HG03442 (cell line): ENCODE measurements around the gene SLC2A8.
A peak's percentile ranks its signal among the peaks of the same experiment; 100 is the strongest.

Source experiments
- ATAC-seq: cut with Tn5 transposase; IDR thresholded peaks from one replicate; pipeline ENCODE4 v1.9.1; 2021; ENCODE audit warnings: mild to moderate bottlenecking, moderate library complexity; ENCODE audit not compliant: unreplicated experiment

The SLC2A8 gene

GRCh38 chr9:127423934-127424675 is 27.1 kb downstream of the SLC2A8 start, which contains the start of gene ZNF79:
Gene ZNF79, plus strand, starts transcription at chr9:127424382. Its CDS starts 406 bp downstream, at chr9:127424788.
- peak; percentile 84 for ATAC-seq

GRCh38 chr9:127424676-127424999 is 27.7 kb downstream of the SLC2A8 start:
- ATAC-seq = no peak

GRCh38 chr9:127426756-127427155 is 29.8 kb downstream of the SLC2A8 start:
- no peak for ATAC-seq

GRCh38 chr9:127428348-127428747 is 31.4 kb downstream of the SLC2A8 start:
- ATAC-seq = no peak

DNA sequence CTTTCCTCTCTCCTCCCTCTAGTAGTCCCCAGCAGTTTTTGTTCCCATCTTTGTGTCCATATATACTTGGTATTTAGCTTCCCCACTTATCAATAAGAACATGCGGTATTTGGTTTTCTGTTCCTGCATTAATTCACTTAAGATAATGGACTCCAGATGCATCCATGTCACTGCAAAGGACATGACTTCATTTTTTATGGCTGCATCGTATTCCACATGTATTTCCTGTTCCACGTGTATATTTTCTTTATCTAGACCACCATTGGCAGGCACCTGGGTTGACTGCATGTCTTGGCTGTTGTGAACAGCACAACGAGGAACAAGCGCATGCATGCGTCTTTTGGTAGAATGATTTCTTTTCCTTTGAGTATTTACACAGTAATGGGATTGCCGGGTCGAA is 33.4 kb downstream of the SLC2A8 start:
- no peak for ATAC-seq

GRCh38 chr9:127437497-127438264 is 40.7 kb downstream of the SLC2A8 start:
- ATAC-seq = no peak

DNA sequence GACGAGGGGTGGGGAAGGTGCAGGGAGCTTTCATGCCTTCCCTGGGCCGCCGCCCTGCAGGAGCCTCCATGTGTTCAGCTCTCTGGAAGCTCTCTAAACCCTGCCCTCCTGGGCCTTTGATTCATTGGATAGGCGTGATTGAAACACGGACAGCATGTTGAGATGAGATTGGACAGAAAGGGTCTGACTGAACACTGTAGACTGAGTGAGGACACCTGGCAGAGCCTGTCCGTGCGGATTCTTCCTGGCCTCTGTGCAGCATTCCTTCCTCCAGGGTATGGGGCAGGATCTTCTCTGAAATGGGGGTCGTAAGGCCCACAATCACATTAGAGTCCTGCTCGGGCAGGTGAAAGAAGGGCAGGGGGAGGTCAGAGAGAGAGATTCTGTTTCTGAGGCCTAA is 41.4 kb downstream of the SLC2A8 start:
- no peak for ATAC-seq

DNA sequence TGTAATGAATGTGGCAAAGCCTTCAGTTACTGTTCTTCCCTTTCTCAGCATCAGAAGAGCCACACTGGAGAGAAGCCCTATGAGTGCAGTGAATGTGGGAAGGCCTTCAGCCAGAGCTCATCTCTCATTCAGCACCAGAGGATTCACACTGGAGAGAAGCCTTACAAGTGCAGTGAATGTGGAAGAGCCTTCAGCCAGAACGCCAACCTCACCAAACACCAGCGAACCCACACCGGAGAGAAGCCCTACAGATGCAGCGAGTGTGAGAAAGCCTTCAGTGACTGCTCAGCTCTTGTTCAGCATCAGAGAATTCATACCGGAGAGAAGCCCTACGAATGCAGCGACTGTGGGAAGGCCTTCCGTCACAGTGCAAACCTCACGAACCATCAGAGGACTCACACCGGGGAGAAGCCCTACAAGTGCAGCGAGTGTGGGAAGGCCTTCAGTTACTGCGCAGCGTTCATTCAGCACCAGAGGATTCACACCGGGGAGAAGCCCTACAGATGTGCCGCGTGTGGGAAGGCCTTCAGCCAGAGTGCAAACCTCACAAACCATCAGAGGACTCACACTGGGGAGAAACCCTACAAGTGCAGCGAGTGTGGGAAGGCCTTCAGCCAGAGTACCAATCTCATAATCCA is 47.4 kb downstream of the SLC2A8 start:
- ATAC-seq = no peak

DNA sequence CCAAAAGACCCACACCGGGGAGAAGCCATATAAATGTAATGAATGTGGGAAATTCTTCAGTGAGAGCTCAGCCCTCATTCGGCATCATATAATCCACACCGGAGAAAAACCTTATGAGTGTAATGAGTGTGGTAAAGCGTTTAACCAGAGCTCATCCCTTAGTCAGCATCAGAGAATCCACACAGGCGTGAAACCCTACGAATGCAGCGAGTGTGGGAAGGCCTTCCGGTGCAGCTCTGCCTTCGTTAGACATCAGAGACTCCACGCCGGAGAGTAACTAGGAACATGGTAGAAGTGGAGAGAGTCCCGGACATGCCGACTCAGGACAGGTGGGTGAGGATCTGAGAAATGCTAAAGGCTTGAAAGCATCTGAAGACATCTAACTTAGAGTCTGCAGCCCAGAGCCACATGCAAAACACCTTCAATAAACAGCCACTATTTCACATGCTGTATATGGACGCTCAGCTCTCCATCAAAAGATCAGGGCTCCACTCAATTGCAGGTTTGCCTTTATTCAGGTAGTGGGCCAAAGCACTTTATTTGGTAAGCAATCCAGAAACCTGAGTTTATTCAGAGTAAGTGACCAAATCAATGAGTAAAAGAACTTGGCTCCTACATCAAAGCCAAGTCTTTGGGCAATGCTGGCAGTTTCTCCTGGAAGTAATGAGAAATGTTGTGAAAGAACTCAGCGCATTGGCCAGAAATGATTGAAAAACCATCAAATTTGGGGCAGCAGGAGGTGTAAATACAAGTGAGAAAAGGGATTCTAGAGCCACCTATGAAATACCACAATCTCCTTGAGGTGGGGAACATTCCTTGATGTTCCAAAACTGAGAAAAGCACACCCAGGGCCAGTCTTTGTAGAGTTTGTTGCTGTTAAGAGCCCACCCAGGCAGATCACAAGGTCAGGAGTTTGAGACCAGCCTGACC is 48.2 kb downstream of the SLC2A8 start:
- ATAC-seq = no peak

GRCh38 chr9:127445851-127446712 is 49.1 kb downstream of the SLC2A8 start:
- ATAC-seq = no peak

GRCh38 chr9:127446713-127447415 is 49.9 kb downstream of the SLC2A8 start:
- no peak for ATAC-seq

DNA sequence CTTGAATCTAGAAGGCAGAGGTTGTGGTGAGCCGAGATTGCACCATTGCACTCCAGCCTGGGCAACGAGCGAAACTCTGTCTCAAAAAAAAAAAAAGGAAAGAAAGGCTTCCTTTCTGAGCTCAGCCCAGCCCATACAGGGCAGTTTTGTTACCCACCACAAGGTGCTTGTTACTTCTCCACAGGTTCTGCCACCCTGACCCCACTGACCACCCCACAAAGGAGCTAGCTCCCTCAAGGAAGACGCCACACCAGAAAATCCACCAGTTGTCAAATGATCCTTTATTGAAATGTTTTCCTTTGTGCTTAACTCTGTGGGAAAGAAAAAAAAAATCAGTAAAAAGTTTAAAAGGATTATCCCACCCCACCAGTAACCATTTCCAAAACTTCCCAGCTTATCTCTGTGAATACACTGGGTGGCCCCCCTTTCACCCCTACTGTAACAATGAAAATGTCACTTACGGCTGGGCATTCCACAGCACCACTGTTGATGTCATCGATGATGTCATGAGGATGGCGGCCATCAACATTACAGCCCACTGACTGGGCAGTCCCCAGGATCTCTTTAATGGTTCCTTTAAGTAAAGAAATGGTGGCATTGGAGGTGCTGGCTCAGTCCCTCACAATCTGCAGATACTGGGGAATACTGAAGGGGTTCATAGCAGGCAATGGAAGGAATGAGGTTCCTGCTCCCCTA is 50.6 kb downstream of the SLC2A8 start:
- ATAC-seq = no peak

- no peak for ATAC-seq
These were observed 51.3 kb downstream of the SLC2A8 start for GRCh38 chr9:127448112-127448805.

DNA sequence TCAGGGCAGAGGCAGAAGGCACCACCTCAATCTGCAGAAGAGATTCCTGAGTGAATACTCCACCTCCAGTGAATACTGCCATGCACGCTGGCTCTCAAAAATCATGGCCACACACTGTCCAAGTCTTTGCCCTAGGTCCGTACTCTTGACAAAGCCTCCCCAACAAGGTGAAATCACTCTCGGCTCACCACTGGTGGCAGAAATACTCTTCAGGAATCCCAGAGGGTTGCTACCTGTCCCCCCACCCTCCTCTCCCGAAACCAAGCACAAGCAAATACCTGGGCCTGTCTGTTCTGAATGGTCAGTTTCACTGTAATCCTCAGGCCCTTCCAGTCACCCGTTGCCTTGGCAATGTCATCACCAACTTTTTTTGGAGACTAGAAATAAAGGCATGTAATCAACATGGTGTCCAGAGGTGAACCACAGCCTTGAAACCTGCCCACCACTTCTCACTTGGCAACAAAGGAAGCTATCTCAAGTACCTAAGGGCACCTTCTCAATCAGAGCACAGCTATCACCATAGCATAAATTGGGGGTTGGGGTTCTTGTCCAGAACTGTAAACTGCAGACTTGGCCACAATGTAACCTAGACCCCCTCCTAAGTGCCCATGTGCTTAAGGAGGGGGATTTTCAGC is 52.5 kb downstream of the SLC2A8 start:
- ATAC-seq = no peak

DNA sequence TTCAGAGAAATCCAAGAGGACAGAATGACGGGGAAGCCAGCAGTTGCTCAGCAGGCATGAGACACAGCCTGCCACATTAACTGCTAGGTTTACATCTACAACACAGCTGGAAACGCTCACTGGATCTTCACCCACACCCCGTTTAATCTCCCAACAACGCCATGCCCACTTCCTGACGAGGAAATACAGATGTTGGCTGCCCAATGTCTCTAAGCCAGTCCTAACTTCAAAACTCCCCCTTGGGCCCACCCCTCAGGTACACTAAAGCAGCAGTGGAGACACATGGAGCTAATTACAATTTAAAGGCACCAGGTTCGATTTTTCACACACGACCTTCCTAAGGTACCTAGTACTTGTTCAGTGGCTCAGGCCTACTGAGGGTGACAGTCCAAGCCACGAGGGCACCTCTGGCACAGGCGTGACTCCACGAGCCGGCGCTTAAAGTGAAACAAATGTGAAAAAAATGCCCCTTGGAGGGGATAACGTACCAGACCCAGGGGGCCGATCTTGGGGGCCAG is 53.3 kb downstream of the SLC2A8 start:
- no peak for ATAC-seq

GRCh38 chr9:127450830-127451607 is 54.0 kb downstream of the SLC2A8 start, which contains the start of the genes LRSAM1 and RPL12:
Gene LRSAM1, plus strand, starts transcription at chr9:127451510. Its CDS starts 3,018 bp downstream, at chr9:127454528.
Gene RPL12, minus strand, starts transcription at chr9:127451406. Its CDS starts 89 bp downstream, at chr9:127451317.
- peak; percentile 55 for ATAC-seq

DNA sequence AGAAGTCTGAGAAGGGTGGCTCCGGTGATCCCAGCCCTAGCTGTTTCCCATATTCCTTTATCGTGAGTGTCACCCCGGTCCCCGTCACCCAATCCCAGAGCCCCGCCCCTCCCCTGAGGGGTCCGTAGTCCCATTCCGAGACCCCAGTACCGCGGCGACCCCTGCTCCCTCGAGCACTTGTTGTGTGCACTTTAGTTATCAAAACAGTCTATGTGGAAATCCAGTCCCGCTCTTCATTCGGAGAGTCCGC is 54.6 kb downstream of the SLC2A8 start:
- peak; percentile 21 for ATAC-seq
